ENCODE results near the gene ASIC2.

Gene ASIC2

GRCh38 chr17:33299115-33299514, 6.0 kb upstream of the ASIC2 start:
- no peak overlapping the region for H3K4me3 ChIP-seq (ENCODE audit: low read length)
- no peak for TF ChIP-seq ZNF274 (IDR thresholded peaks at IDR 0.05; ENCODE audit: low read depth, low read length)

GRCh38 chr17:33297643-33298042, 4.5 kb upstream of the ASIC2 start:
- no peak overlapping the region for H3K4me3 ChIP-seq (ENCODE audit: low read length)
- TF ChIP-seq ZNF274 (IDR thresholded peaks at IDR 0.05; ENCODE audit: low read depth, low read length) = no peak

- no peak overlapping the region for H3K4me3 ChIP-seq (ENCODE audit: low read length)
- TF ChIP-seq ZNF274 (IDR thresholded peaks at IDR 0.05; ENCODE audit: low read depth, low read length) = no peak
Observed at GRCh38 chr17:33294994-33295393, 1.9 kb upstream of the ASIC2 start.

- H3K4me3 ChIP-seq (ENCODE audit: low read length) = no peak overlapping the region
- TF ChIP-seq ZNF274 (IDR thresholded peaks at IDR 0.05; ENCODE audit: low read depth, low read length) = no peak
Observed at GRCh38 chr17:33292201-33292980, 704 bp downstream of the ASIC2 start.

- TF ChIP-seq ZNF274 (IDR thresholded peaks at IDR 0.05; ENCODE audit: low read depth, low read length) = no peak
- no peak overlapping the region for H3K4me3 ChIP-seq (ENCODE audit: low read length)
Observed at GRCh38 chr17:33291248-33292200, 1.6 kb downstream of the ASIC2 start.

GRCh38 chr17:33290253-33290652, 2.8 kb downstream of the ASIC2 start:
- H3K4me3 ChIP-seq (ENCODE audit: low read length) = no peak overlapping the region
- no peak for TF ChIP-seq ZNF274 (IDR thresholded peaks at IDR 0.05; ENCODE audit: low read depth, low read length)

- no peak for TF ChIP-seq ZNF274 (IDR thresholded peaks at IDR 0.05; ENCODE audit: low read depth, low read length)
- H3K4me3 ChIP-seq (ENCODE audit: low read length) = no peak overlapping the region
Observed at GRCh38 chr17:33288954-33289353, 4.1 kb downstream of the ASIC2 start.

GRCh38 chr17:33287096-33287725, 5.9 kb downstream of the ASIC2 start:
- no peak for TF ChIP-seq ZNF274 (IDR thresholded peaks at IDR 0.05; ENCODE audit: low read depth, low read length)
- H3K4me3 ChIP-seq (ENCODE audit: low read length) = no peak overlapping the region

- TF ChIP-seq ZNF274 (IDR thresholded peaks at IDR 0.05; ENCODE audit: low read depth, low read length) = no peak
- H3K4me3 ChIP-seq (ENCODE audit: low read length) = no peak overlapping the region
Observed at GRCh38 chr17:33285413-33285812, 7.7 kb downstream of the ASIC2 start.

- TF ChIP-seq ZNF274 (IDR thresholded peaks at IDR 0.05; ENCODE audit: low read depth, low read length) = no peak
Observed at GRCh38 chr17:33284022-33284421, 9.1 kb downstream of the ASIC2 start.

GRCh38 chr17:33280162-33280943, 12.7 kb downstream of the ASIC2 start:
- no peak for TF ChIP-seq ZNF274 (IDR thresholded peaks at IDR 0.05; ENCODE audit: low read depth, low read length)

More at GRCh38 chr17:33284022-33284421, 9.1 kb downstream of the ASIC2 start:
- H3K4me3 ChIP-seq (ENCODE audit: low read length) = no peak overlapping the region

GRCh38 chr17:33277436-33278100, 15.5 kb downstream of the ASIC2 start:
- TF ChIP-seq ZNF274 (IDR thresholded peaks at IDR 0.05; ENCODE audit: low read depth, low read length) = no peak
- no peak overlapping the region for H3K4me3 ChIP-seq (ENCODE audit: low read length)

More at GRCh38 chr17:33280162-33280943, 12.7 kb downstream of the ASIC2 start:
- no peak overlapping the region for H3K4me3 ChIP-seq (ENCODE audit: low read length)
